Immature natural killer cell (primary cell): ENCODE data around the gene RBM14. TPM values are rescaled to one million over a fixed set of nuclear protein-coding genes. Genes with fewer than 3 reads are reported as not detected.
"Not testable (repeated sequence)": the region's sequence is repeated elsewhere in the genome, so short reads cannot be mapped to it uniquely, and the experiment has no call there.

Experiments used
- DNase-seq, 3 donors: peaks; one replicate each; pipeline ENCODE4 v3.0.0; 2022; ENCODE audit warnings: mixed read lengths in 1 of 3
- H3K27ac Mint-ChIP-seq, 6 donors: one replicate each; pipeline ENCODE4 v1.8.0; 2020; ENCODE audit warnings: mixed read lengths in 6 of 6, mild to moderate bottlenecking in 5 of 6, inconsistent platforms in 4 of 6, moderate library complexity in 3 of 6
- H3K27me3 Mint-ChIP-seq, 3 donors: one replicate each; pipeline ENCODE4 v1.8.0; 2020 to 2021; ENCODE audit warnings: low read depth in 3 of 3, mild to moderate bottlenecking in 3 of 3, mixed read lengths in 3 of 3, moderate library complexity in 3 of 3, inconsistent platforms in 1 of 3
- H3K36me3 Mint-ChIP-seq, 3 donors: one replicate each; pipeline ENCODE4 v1.8.0; 2020; ENCODE audit warnings: mixed read lengths in 3 of 3, inconsistent platforms in 2 of 3, mild to moderate bottlenecking in 2 of 3
- H3K4me1 Mint-ChIP-seq, 2 donors: one replicate each; pipeline ENCODE4 v1.8.0; 2020; ENCODE audit warnings: inconsistent platforms in 2 of 2, mild to moderate bottlenecking in 2 of 2, mixed read lengths in 2 of 2, moderate library complexity in 1 of 2
- H3K4me3 Mint-ChIP-seq, 5 donors: one replicate each; pipeline ENCODE4 v1.8.0; 2020; ENCODE audit warnings: mild to moderate bottlenecking in 5 of 5, mixed read lengths in 5 of 5, inconsistent platforms in 3 of 5, moderate library complexity in 3 of 5
- H3K9me3 Mint-ChIP-seq, 6 donors: one replicate each; pipeline ENCODE4 v1.8.0; 2020; ENCODE audit warnings: mild to moderate bottlenecking in 6 of 6, mixed read lengths in 6 of 6, inconsistent platforms in 4 of 6, moderate library complexity in 3 of 6
- polyA plus RNA-seq, 3 donors: library from polyadenylated mRNA; unstranded; fragments of 300-500 nt; fragmentation: Illumina TruSeq; gene quantifications; one replicate each; pipeline ENCODE4 v1.2.3, GENCODE V29; 2021

The RBM14 gene, protein sequence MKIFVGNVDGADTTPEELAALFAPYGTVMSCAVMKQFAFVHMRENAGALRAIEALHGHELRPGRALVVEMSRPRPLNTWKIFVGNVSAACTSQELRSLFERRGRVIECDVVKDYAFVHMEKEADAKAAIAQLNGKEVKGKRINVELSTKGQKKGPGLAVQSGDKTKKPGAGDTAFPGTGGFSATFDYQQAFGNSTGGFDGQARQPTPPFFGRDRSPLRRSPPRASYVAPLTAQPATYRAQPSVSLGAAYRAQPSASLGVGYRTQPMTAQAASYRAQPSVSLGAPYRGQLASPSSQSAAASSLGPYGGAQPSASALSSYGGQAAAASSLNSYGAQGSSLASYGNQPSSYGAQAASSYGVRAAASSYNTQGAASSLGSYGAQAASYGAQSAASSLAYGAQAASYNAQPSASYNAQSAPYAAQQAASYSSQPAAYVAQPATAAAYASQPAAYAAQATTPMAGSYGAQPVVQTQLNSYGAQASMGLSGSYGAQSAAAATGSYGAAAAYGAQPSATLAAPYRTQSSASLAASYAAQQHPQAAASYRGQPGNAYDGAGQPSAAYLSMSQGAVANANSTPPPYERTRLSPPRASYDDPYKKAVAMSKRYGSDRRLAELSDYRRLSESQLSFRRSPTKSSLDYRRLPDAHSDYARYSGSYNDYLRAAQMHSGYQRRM
- 10 to 100 TPM; 51.7 to 96.6 (median 73.2) TPM for polyA plus RNA-seq

DNA sequence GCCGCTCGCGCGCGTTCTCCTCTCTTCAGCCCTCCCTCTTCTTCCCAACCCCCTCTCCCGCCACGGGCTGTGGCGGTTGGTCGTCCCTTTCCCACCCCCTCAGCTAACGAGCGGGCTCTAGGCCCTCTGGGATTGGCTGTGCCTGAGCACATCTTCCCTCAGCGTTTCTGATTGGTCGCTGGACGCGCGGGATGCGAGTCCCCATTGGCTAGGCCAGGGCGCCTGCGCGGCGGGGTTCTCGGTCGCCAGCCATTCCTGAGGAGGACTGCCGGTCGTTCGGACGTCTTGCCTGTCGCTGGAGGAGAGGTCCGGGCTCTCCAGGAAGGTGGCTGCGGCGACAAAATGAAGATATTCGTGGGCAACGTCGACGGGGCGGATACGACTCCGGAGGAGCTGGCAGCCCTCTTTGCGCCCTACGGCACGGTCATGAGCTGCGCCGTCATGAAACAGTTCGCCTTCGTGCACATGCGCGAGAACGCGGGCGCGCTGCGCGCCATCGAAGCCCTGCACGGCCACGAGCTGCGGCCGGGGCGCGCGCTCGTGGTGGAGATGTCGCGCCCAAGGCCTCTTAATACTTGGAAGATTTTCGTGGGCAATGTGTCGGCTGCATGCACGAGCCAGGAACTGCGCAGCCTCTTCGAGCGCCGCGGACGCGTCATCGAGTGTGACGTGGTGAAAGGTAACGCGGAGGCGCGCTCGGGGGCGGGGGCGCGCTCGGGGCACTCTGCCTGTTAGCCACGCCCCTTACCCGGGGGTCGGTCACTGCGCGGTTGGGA, at the start of gene RBM14:
RBM14 (plus strand) TSS at position 252 of the 776 bp plus-strand sequence; CDS start at position 343, 91 bp downstream.
- Mint-ChIP-seq H3K4me1 (peaks cover 54 to 62% of the 10 kb centered on the region in 2 donors), H3K27ac (peak within 1 kb of the TSS; percentile 96 to 99 (median 98)), H3K27me3 (peaks cover 14 to 28% (median 23%) of the 10 kb centered on the region in 3 donors), H3K9me3 (no peaks in the 10 kb centered on the region), H3K36me3 (peaks cover 0 to 4% (median 0%) of the 10 kb centered on the region in 3 donors), H3K4me3 (peak within 1 kb of the TSS; percentile 97 to 99 (median 98))
- DNase-seq: peak; percentile 99

GRCh38 chr11:66567787-66568123, 48.7 kb upstream of the RBM14 start:
- Mint-ChIP-seq H3K36me3 (no peaks in the 10 kb centered on the region), H3K4me1 (peaks cover 5 to 15% of the 10 kb centered on the region in 2 donors), H3K9me3 (no peaks in the 10 kb centered on the region), H3K27me3 (no peaks in the 10 kb centered on the region), H3K27ac (no peak overlapping the region), H3K4me3 (peak overlapping the region; percentile 60 to 79 (median 71))
- DNase-seq: no peak

DNA sequence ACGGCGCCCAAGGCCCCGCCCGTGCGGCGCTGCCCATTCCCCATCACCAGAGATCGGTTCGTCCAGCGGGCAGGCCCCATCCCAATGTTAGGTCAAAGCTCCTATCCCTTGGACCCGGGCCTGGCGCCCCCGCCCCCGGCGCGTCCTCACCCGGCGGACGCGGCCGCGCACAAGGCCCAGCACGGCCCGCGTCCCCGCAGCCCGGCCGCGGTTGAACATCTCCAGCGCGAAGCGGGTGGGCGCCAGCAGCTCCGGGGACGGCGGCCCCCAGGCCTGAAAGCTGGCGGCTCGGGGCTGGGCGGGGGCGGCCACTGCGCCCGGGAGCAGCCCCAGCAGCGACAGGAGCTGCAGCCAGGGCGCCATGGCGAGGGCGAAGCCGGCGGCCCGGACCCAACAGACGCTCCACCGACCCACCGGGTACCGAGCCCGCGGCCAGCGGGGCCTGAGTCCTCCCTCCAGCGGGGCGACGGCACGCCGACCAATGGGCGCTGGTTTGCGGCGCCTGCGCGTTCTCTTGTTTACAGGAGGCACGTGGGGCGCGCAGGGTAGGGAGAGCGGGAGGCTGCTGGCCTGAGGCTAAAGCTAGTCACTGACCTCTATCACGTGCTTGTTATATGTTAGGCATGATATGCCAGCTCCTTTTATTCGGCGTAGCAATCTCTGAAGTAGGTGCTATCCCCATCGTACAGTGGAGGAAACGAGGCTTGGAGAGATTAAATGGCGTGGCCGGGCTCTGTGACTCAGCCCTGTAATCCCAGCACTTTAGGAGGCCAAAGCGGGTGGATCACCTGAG, 48.1 kb upstream of the RBM14 start, which contains the start of gene CTSF:
CTSF (minus strand) TSS at position 483 of the 793 bp plus-strand sequence; CDS start at position 363, 120 bp downstream.
- H3K9me3 Mint-ChIP-seq: no peaks in the 10 kb centered on the region
- no peaks in the 10 kb centered on the region for H3K36me3 Mint-ChIP-seq
- peak within 1 kb of the TSS in 4 of 6 donors; percentile 49 to 92 (median 80) for H3K27ac Mint-ChIP-seq
- peak; percentile 64 to 75 (median 66) for DNase-seq
- H3K4me3 Mint-ChIP-seq: peak within 1 kb of the TSS; percentile 76 to 85 (median 84)
- H3K4me1 Mint-ChIP-seq: peaks cover 5 to 15% of the 10 kb centered on the region in 2 donors
- H3K27me3 Mint-ChIP-seq: no peaks in the 10 kb centered on the region

DNA sequence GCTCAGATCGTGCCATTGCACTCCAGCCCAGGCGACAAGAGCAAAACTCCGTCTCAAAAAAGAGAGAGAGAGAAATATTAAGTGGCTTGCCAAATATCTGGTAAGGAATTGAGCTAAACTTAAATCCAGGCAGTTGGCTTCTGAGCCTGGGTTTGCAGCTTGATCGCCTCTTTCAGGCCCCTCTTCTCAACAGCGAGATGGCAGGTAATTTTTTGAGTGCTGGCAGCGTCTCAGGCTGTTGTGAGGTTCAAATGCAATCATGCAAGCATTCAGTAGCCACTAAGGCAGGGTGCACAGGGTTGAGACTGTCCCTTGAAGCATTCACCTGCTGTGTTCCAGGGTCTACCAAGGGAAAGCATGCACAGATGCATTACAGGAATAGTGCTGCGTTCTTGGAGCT, 47.4 kb upstream of the RBM14 start:
- Mint-ChIP-seq H3K27me3 (peaks cover 0 to 3% (median 0%) of the 10 kb centered on the region in 3 donors), H3K27ac (no peak overlapping the region)

DNA sequence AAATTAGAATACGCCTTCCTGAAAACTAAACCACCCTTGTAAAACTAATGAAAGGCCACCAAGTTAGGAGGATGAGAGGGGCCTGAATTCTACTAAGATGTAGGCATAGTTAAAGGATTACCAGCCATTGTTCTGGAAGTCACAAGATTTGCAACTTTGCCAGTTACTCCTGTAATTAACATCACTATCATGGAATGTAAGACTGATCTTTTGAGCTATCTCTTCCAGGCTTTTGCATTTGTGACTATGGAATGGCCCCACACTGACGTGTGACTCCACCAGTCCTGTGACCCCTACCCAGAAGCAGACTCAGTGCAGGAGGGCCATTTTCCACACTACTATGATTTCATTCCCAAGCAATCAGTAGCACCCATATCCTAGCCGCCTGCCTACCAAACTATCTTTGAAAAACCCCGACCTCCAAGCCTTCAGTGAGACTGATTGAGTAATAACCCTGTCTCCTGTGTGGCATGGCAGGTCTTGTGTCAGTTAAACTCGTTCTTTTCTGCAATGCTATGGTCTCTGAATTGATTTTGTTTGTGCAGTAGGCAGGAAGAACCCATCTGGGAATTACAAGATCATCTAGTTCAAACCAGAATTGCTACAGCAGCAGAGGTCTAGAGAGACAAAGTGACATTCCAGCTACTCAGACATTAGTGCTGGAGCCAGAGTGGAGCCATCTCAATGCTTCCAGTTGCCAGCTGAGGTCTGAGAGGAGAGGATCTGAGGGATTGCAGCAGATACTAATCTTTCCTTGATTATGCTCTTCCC, 46.2 kb upstream of the RBM14 start:
- DNase-seq: no peak
- peaks cover 0 to 5% (median 1%) of the 10 kb centered on the region in 3 donors for H3K27me3 Mint-ChIP-seq
- H3K4me3 Mint-ChIP-seq: peak overlapping the region in 3 of 5 donors; percentile 27 to 52 (median 34)
- H3K27ac Mint-ChIP-seq: peak overlapping the region in 1 of 6 donors; percentile 29
- no peaks in the 10 kb centered on the region for H3K9me3 Mint-ChIP-seq
- no peaks in the 10 kb centered on the region for H3K36me3 Mint-ChIP-seq
- H3K4me1 Mint-ChIP-seq: peaks cover 5 to 15% of the 10 kb centered on the region in 2 donors

More for the DNA sequence above, 47.4 kb upstream of the RBM14 start:
- Mint-ChIP-seq H3K9me3 (no peaks in the 10 kb centered on the region), H3K4me3 (peak overlapping the region in 1 of 5 donors; percentile 84), H3K36me3 (no peaks in the 10 kb centered on the region), H3K4me1 (peaks cover 5 to 15% of the 10 kb centered on the region in 2 donors)
- DNase-seq: no peak

GRCh38 chr11:66570850-66571180, 45.6 kb upstream of the RBM14 start:
- Mint-ChIP-seq H3K27ac (no peak overlapping the region), H3K36me3 (no peaks in the 10 kb centered on the region), H3K4me1 (peaks cover 5 to 15% of the 10 kb centered on the region in 2 donors), H3K27me3 (peaks cover 0 to 7% (median 4%) of the 10 kb centered on the region in 3 donors), H3K9me3 (no peaks in the 10 kb centered on the region), H3K4me3 (peak overlapping the region in 1 of 5 donors; percentile 17)
- no peak for DNase-seq

- H3K4me3 Mint-ChIP-seq: no peak overlapping the region
- peak overlapping the region in 1 of 6 donors; percentile 69 for H3K27ac Mint-ChIP-seq
- H3K27me3 Mint-ChIP-seq: peaks cover 0 to 11% (median 7%) of the 10 kb centered on the region in 3 donors
- peaks cover 4 to 6% of the 10 kb centered on the region in 2 donors for H3K4me1 Mint-ChIP-seq
- peak; percentile 69 to 71 (median 70) for DNase-seq
- H3K9me3 Mint-ChIP-seq: peaks cover 0 to 5% (median 0%) of the 10 kb centered on the region in 6 donors
- H3K36me3 Mint-ChIP-seq: no peaks in the 10 kb centered on the region
These were observed 37.3 kb upstream of the RBM14 start for GRCh38 chr11:66579017-66579606.

DNA sequence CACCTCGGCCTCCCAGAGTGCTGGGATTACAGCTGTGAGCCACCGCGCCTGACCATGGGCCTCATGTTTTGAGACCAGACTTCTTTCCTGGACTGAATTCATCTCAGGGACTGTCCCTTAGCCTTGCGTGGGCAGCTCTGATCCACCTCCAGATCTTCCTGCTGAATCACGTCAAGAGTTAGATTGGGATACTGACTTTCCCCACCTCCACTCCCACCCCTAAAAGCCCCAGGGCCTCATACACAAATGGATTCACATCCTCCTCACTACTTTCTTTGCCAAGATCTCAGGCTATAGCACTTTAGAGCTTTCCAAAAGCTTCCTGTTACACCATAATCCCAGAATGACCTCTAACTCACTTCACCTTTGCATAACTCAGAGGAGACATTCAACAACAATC, 35.6 kb upstream of the RBM14 start:
- Mint-ChIP-seq H3K4me1 (peaks cover 4 to 6% of the 10 kb centered on the region in 2 donors), H3K27me3 (peaks cover 0 to 7% (median 5%) of the 10 kb centered on the region in 3 donors), H3K36me3 (no peaks in the 10 kb centered on the region), H3K4me3 (no peak overlapping the region), H3K9me3 (peaks cover 0 to 5% (median 0%) of the 10 kb centered on the region in 6 donors), H3K27ac (peak overlapping the region in 2 of 6 donors; percentile 9 to 67)
- DNase-seq: no peak

DNA sequence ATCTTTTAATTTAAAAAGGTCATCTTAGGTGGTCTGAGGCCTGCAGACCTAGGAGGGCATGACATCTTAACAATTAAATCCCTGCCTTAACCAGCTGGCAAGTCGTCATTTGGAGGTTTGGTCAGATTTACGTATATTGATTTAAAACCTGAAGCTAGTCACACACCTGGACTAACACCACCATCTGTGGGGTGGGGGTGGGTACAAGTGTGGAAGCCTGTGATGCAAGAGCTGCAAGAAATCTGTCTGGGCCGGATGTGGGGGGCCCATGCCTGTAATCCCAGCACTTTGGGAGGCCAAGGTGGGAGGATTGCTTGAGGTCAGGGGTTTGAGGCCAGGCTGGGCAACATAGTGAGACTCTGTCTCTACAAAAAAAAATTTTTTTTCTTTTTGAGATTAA, 35.2 kb upstream of the RBM14 start:
- Mint-ChIP-seq H3K36me3 (no peaks in the 10 kb centered on the region), H3K27me3 (peaks cover 0 to 7% (median 5%) of the 10 kb centered on the region in 3 donors), H3K4me1 (peaks cover 4 to 6% of the 10 kb centered on the region in 2 donors), H3K27ac (peak overlapping the region in 1 of 6 donors; percentile 9), H3K4me3 (no peak overlapping the region), H3K9me3 (peaks cover 0 to 5% (median 0%) of the 10 kb centered on the region in 6 donors)
- DNase-seq: no peak

GRCh38 chr11:66582565-66583147, 33.8 kb upstream of the RBM14 start:
- H3K27ac Mint-ChIP-seq, H3K9me3 Mint-ChIP-seq: not testable (repeated sequence)

GRCh38 chr11:66585447-66585846, 31.0 kb upstream of the RBM14 start:
- not testable (repeated sequence) for H3K36me3 Mint-ChIP-seq, H3K9me3 Mint-ChIP-seq, H3K4me3 Mint-ChIP-seq, H3K4me1 Mint-ChIP-seq, DNase-seq, H3K27ac Mint-ChIP-seq, H3K27me3 Mint-ChIP-seq

More at GRCh38 chr11:66582565-66583147, 33.8 kb upstream of the RBM14 start:
- not testable (repeated sequence) for H3K36me3 Mint-ChIP-seq, H3K4me3 Mint-ChIP-seq, H3K27me3 Mint-ChIP-seq, DNase-seq, H3K4me1 Mint-ChIP-seq

DNA sequence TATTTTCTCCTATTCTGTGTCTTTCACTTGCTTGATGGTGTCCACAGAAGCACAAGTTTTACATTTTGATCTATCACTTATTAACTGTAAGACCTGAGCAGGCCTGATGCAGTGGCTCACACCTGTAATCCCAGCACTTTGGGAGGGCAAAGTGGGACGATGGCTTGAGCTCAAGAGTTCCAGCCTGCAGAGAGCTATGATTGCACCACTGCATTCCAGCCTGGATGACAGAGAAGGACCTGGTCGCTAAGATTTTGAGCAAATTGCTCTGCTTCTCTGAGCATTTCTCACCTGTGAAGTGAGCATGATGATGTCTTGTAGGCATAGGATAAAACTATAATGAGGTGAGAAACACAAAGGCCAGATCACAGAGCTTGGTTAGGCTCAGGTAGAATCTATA, 30.3 kb upstream of the RBM14 start:
- DNase-seq: no peak
- H3K27me3 Mint-ChIP-seq: peaks cover 0 to 3% (median 2%) of the 10 kb centered on the region in 3 donors
- no peak overlapping the region for H3K27ac Mint-ChIP-seq
- no peaks in the 10 kb centered on the region for H3K4me1 Mint-ChIP-seq
- H3K36me3 Mint-ChIP-seq: no peaks in the 10 kb centered on the region
- H3K9me3 Mint-ChIP-seq: peaks cover 0 to 5% (median 0%) of the 10 kb centered on the region in 6 donors
- no peak overlapping the region for H3K4me3 Mint-ChIP-seq
